OCI-LY7 (cell line): Measurements from ENCODE around the gene EIF4B. TPM values are rescaled to one million over a fixed set of nuclear protein-coding genes. Genes with fewer than 3 reads are reported as not detected.

ENCODE experiments used
- BruUV-seq: library from RNA; stranded (reverse); fragments of 400-500 nt; replicated peaks from 2 replicates; lab custom pipeline; 2021; lab: Mats Ljungman, UMichigan
- CTCF ChIA-PET: fragments of 300-600 bp; sonication (Branson Sonifier 250); formaldehyde crosslinking; loops from one replicate; lab custom pipeline; 2022; ENCODE audit warnings: antibody characterized with exemption; ENCODE audit not compliant: unreplicated experiment; lab: Charles Lee
- POLR2A ChIA-PET: fragments of 300-600 bp; sonication (Branson Sonifier 250); formaldehyde crosslinking; loops from one replicate; lab custom pipeline; 2022; ENCODE audit warnings: antibody characterized with exemption; lab: Charles Lee
- DNase-seq: peaks from one replicate; pipeline ENCODE4 v3.0.0-alpha.2; 2015; ENCODE audit warnings: low spot score
- H2AFZ ChIP-seq: fragments of 200-600 bp; sonication (generic), shearing (Covaris generic); 2 replicates; pipeline ENCODE4 v1.6.1; 2014; ENCODE audit warnings: mild to moderate bottlenecking, antibody characterized with exemption, low read length, moderate library complexity
- H3K27ac ChIP-seq: fragments of 200-600 bp; sonication (generic); 2 replicates; pipeline ENCODE4 v1.5.1; 2014; ENCODE audit warnings: mixed run types, low read depth, mild to moderate bottlenecking, moderate library complexity, low read length, inconsistent platforms; ENCODE audit not compliant: poor library complexity, severe bottlenecking
- H3K36me3 ChIP-seq: fragments of 200-600 bp; sonication (generic); 2 replicates; pipeline ENCODE4 v1.6.1; 2014; ENCODE audit warnings: mild to moderate bottlenecking, antibody characterized with exemption, low read length, moderate library complexity, mixed read lengths; ENCODE audit not compliant: insufficient read depth
- H3K4me1 ChIP-seq: fragments of 200-600 bp; sonication (generic); 2 replicates; pipeline ENCODE4 v1.5.1; 2014; ENCODE audit warnings: mild to moderate bottlenecking, low read length; ENCODE audit not compliant: insufficient read depth, poor library complexity, severe bottlenecking
- H3K4me2 ChIP-seq: fragments of 200-600 bp; sonication (generic); 2 replicates; pipeline ENCODE4 v1.6.1; 2014; ENCODE audit warnings: mild to moderate bottlenecking, low read length
- H3K4me3 ChIP-seq: fragments of 200-600 bp; sonication (generic); 2 replicates; pipeline ENCODE4 v1.5.1; 2014; ENCODE audit warnings: mild to moderate bottlenecking, low read depth, low read length; ENCODE audit not compliant: poor library complexity, severe bottlenecking
- H3K79me2 ChIP-seq: fragments of 200-600 bp; sonication (generic); 2 replicates; pipeline ENCODE4 v1.6.1; 2016; ENCODE audit warnings: low read depth, mild to moderate bottlenecking, low read length, moderate library complexity, mixed read lengths; ENCODE audit not compliant: insufficient read depth
- H3K9me2 ChIP-seq: fragments of 200-600 bp; sonication (generic); 2 replicates; pipeline ENCODE4 v1.6.1; 2016; ENCODE audit warnings: mild to moderate bottlenecking, low read length, mixed read lengths; ENCODE audit not compliant: insufficient read depth
- H3K9me3 ChIP-seq: fragments of 200-600 bp; sonication (generic); 2 replicates; pipeline ENCODE4 v1.6.1; 2014; ENCODE audit warnings: mild to moderate bottlenecking, mixed run types, low read length, mixed read lengths
- H4K20me1 ChIP-seq: fragments of 200-600 bp; sonication (generic); 2 replicates; pipeline ENCODE4 v1.6.1; 2014; ENCODE audit warnings: mild to moderate bottlenecking, antibody characterized with exemption, low read length, moderate library complexity, mixed read lengths; ENCODE audit not compliant: insufficient read depth
- CTCF ChIP-seq: fragments of 200-600 bp; sonication (generic); conservative IDR thresholded peaks from 2 replicates; pipeline ENCODE4 v1.5.1; 2014; ENCODE audit warnings: mild to moderate bottlenecking, antibody characterized with exemption, low read length, moderate library complexity, mixed read lengths
- EZH2phosphoT487 ChIP-seq: fragments of 200-600 bp; sonication (generic); IDR thresholded peaks from 2 replicates; pipeline ENCODE4 v1.6.1; 2018; ENCODE audit warnings: low read depth, borderline replicate concordance, mild to moderate bottlenecking, mixed run types, antibody characterized with exemption, low read length, moderate library complexity, mixed read lengths
- intact Hi-C: fragments of 100-400 bp; cut with micrococcal nuclease; formaldehyde crosslinking; loops from one replicate; pipeline ENCODE4 v1.10.0; 2022; ENCODE audit not compliant: unreplicated experiment
- total RNA-seq, 2 experiments: library from RNA; depleted of rRNA in 1 of 2; stranded (reverse); fragments of >200 nt in 1 of 2; shearing (Covaris generic) in 1 of 2; gene quantifications; 2 replicates each; pipeline ENCODE4 v1.2.3, GENCODE V29; 2014 to 2022

Gene EIF4B
- total RNA-seq, 2 experiments from 2014 or later: 645 to 745 TPM

DNA sequence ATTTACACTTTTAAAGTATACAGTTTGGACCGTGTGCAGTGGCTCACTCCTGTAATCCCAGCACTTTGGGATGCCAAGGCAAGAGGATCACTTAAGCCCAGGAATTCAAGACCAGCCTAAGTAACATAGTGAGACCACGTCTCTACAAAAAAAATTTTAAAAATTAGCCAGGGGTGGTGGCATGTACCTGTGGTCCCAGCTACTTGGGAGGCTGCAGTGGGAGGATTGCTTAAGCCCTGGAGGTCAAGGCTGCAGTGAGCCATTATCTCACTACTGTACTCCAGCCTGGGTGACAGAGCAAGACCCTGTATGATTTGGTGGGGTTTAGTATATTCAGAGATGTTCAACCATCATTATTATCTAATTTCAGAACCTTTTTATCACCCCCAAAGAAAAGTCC is 4.7 kb downstream of the EIF4B start:
- H3K27ac ChIP-seq: no peak overlapping the region
- CTCF ChIA-PET: interaction anchor here (0.7 kb wide), 1 partner anchor 44 kb away, joined by 3 read pairs; no protein-coding TSS in a partner anchor
- no peak for TF ChIP-seq CTCF
- TF ChIP-seq EZH2phosphoT487: no peak
- peak overlapping the region; percentile 90 for H3K4me2 ChIP-seq
- no TSS peak for BruUV-seq
- POLR2A ChIA-PET: no interaction called here
- H3K9me2 ChIP-seq: no peaks in the 10 kb centered on the region
- DNase-seq: no peak
- peaks cover 62% of the 10 kb centered on the region for H4K20me1 ChIP-seq
- peaks cover 9% of the 10 kb centered on the region; the same call in 1 of the 2 replicates for H3K9me3 ChIP-seq
- peak overlapping the region; percentile 77 for H3K4me3 ChIP-seq
- peaks cover 96% of the 10 kb centered on the region for H3K79me2 ChIP-seq
- H3K36me3 ChIP-seq: peaks cover 90% of the 10 kb centered on the region
- H3K4me1 ChIP-seq: peaks cover 41% of the 10 kb centered on the region
- intact Hi-C loops: no loop called here
- no peak overlapping the region for H2AFZ ChIP-seq

- POLR2A ChIA-PET: no interaction called here
- peaks cover 41% of the 10 kb centered on the region for H3K4me1 ChIP-seq
- no TSS peak for BruUV-seq
These were observed 5.6 kb downstream of the EIF4B start for GRCh38 chr12:53011889-53012288.

More at GRCh38 chr12:53011889-53012288, 5.6 kb downstream of the EIF4B start:
- CTCF ChIA-PET: no interaction called here
- intact Hi-C loops: no loop called here
- Histone ChIP-seq H2AFZ (no peak overlapping the region), H3K9me2 (no peaks in the 10 kb centered on the region), H3K36me3 (peaks cover 99% of the 10 kb centered on the region), H4K20me1 (peaks cover 71% of the 10 kb centered on the region), H3K4me2 (peak overlapping the region; percentile 90; the same call in 1 of the 2 replicates), H3K9me3 (peaks cover 9% of the 10 kb centered on the region; the same call in 1 of the 2 replicates), H3K27ac (no peak overlapping the region), H3K4me3 (peak overlapping the region; percentile 77), H3K79me2 (peaks cover 100% of the 10 kb centered on the region)
- DNase-seq: no peak
- TF ChIP-seq CTCF (no peak), EZH2phosphoT487 (no peak)
